Measurements from ENCODE around the gene FUBP3. TPM values are rescaled to one million over a fixed set of nuclear protein-coding genes. Genes with fewer than 3 reads are reported as not detected.
A peak's percentile ranks its signal among the peaks of the same experiment; 100 is the strongest.

The FUBP3 gene
- total RNA-seq, 1 experiment from 2014 or later, result 73.7 TPM

DNA sequence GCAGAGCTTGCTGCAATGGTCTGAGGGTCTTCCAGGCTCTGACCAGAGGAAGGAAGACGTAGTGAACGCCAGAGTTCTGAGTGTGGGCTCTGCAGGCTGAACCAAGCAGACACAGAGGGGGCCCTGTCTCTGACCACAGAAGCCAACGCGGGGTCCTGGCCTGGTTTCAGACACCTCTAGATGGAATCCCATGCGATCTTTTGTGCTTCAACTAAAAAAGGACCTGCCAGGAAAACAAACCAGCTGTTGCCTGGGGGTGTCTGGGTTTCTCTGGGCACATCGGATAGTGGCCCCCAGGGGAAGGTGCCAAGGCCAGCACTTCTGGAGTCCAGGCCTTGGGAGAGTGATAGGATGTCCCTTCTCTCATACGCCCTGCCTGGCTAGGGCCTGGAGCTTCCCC, 97.9 kb downstream of the FUBP3 start (continued):
- TF ChIP-seq, protein P1, sequence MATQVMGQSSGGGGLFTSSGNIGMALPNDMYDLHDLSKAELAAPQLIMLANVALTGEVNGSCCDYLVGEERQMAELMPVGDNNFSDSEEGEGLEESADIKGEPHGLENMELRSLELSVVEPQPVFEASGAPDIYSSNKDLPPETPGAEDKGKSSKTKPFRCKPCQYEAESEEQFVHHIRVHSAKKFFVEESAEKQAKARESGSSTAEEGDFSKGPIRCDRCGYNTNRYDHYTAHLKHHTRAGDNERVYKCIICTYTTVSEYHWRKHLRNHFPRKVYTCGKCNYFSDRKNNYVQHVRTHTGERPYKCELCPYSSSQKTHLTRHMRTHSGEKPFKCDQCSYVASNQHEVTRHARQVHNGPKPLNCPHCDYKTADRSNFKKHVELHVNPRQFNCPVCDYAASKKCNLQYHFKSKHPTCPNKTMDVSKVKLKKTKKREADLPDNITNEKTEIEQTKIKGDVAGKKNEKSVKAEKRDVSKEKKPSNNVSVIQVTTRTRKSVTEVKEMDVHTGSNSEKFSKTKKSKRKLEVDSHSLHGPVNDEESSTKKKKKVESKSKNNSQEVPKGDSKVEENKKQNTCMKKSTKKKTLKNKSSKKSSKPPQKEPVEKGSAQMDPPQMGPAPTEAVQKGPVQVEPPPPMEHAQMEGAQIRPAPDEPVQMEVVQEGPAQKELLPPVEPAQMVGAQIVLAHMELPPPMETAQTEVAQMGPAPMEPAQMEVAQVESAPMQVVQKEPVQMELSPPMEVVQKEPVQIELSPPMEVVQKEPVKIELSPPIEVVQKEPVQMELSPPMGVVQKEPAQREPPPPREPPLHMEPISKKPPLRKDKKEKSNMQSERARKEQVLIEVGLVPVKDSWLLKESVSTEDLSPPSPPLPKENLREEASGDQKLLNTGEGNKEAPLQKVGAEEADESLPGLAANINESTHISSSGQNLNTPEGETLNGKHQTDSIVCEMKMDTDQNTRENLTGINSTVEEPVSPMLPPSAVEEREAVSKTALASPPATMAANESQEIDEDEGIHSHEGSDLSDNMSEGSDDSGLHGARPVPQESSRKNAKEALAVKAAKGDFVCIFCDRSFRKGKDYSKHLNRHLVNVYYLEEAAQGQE (IDR thresholded peaks at IDR 0.05; ENCODE audit: low read depth), result no peak

DNA sequence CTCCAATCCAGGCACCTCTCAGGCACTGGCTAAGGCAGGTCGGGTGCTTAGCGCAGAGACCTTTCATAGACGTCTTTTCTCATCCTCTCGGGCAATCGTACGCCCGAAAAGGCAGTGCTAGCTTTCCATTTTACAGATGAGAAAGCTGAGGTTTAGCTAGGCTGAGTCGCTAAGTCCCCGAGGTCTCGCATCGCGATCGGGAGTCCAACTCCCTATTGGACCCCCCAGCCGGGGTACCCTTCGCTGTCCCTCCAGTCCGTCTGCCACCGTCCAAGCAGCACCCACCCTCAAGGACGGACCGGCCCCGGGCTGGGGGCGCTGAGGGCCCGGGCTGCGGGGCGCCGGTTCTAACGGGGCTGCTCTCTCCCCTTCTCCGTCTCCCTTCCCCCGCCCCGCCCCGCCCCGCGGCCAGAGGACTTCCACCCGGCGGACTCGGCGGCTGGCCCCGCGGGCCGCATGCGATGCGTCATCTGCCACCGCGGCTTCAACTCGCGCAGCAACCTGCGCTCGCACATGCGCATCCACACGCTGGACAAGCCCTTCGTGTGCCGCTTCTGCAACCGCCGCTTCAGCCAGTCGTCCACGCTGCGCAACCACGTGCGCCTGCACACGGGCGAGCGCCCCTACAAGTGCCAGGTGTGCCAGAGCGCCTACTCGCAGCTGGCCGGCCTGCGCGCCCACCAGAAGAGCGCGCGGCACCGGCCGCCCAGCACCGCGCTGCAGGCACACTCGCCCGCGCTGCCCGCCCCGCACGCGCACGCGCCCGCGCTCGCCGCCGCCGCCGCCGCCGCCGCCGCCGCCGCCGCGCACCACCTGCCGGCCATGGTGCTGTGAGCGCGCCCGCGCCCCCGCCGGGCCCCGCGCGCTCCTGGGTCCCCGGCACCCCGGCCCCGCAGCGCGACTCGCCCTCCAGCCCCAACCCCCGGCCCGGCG, 101.7 kb downstream of the FUBP3 start:
- ATAC-seq, result peak; percentile 76

More for the DNA sequence above, 101.7 kb downstream of the FUBP3 start:
- 0 out of 4 replicates have a peak, but pooled peaks cover 0 to 4% of the 10 kb centered on the region in 2 experiments for H3K9me3 ChIP-seq (ENCODE audit: control insufficient read depth in 1 of 2, insufficient read depth in 1 of 2, low read depth in 1 of 2, low read length in 2 of 2)
- peak overlapping the region; percentile 66 for H3K9ac ChIP-seq (ENCODE audit: low read length)
- peaks cover 4 to 16% of the 10 kb centered on the region in 2 experiments for H3K4me1 ChIP-seq (ENCODE audit: control insufficient read depth in 1 of 2, insufficient read depth in 2 of 2, low read length in 2 of 2)
- H3K79me2 ChIP-seq (ENCODE audit: insufficient read depth, low read length), result no peaks in the 10 kb centered on the region
- H3K9me2 ChIP-seq (ENCODE audit: insufficient read depth), result no peaks in the 10 kb centered on the region
- CTCF ChIA-PET, result interaction anchor here (2.2 to 2.6 kb wide), 2 partner anchors 216 to 220 kb away, joined by 16 read pairs; no protein-coding TSS in a partner anchor
- H3K27ac ChIP-seq (ENCODE audit: low read depth, low read length), result peak overlapping the region; percentile 78
- TF ChIP-seq, protein P2, sequence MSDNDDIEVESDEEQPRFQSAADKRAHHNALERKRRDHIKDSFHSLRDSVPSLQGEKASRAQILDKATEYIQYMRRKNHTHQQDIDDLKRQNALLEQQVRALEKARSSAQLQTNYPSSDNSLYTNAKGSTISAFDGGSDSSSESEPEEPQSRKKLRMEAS (IDR thresholded peaks at IDR 0.05), result peak; percentile 94
- peak; percentile 66 for TF ChIP-seq POLR2AphosphoS5 (IDR thresholded peaks at IDR 0.05; ENCODE audit: low read depth, low read length)
- TF ChIP-seq ELF1 (IDR thresholded peaks at IDR 0.05; ENCODE audit: borderline replicate concordance, low read depth), result no peak
- TF ChIP-seq SIN3A (IDR thresholded peaks at IDR 0.05; ENCODE audit: low read depth), result no peak
- peak; percentile 58 for TF ChIP-seq TCF7L2 (IDR thresholded peaks at IDR 0.05; ENCODE audit: borderline replicate concordance, extremely low read depth, insufficient read depth, insufficient read length)
- TF ChIP-seq, protein P1 (IDR thresholded peaks at IDR 0.05; ENCODE audit: low read depth), result no peak
- TF ChIP-seq POLR2A (IDR thresholded peaks at IDR 0.05; ENCODE audit: borderline replicate concordance, extremely low read depth, insufficient read depth, insufficient read length), result peak; percentile 79
- TF ChIP-seq SRF (IDR thresholded peaks at IDR 0.05; ENCODE audit: low read depth), result no peak
- no peaks in the 10 kb centered on the region for H3K36me3 ChIP-seq (ENCODE audit: control insufficient read depth in 1 of 2, insufficient read depth in 2 of 2, low read length in 2 of 2)
- RAD21 ChIA-PET (ENCODE audit: low non-redundant PET in 1 of 2, low total read pairs in 2 of 2, uncharacterized antibody in 2 of 2, unreplicated experiment in 2 of 2), result interaction anchor here in 1 of 2 experiments (1.1 kb wide), 1 partner anchor 218 kb away, joined by 6 read pairs; no protein-coding TSS in a partner anchor
- H3K27me3 ChIP-seq (ENCODE audit: insufficient read depth, low read length), result no peaks in the 10 kb centered on the region
- intact Hi-C loops (cut with micrococcal nuclease), result no loop called here
- POLR2A ChIA-PET, result no interaction called here
- H3K4me3 ChIP-seq (replicated peaks in 1 of 2; ENCODE audit: low read depth in 1 of 2, low read length in 2 of 2), result peak overlapping the region; percentile 59 to 62
- BruUV-seq (replicated peaks), result TSS peak; percentile 49
- no peak overlapping the region for H2AFZ ChIP-seq (ENCODE audit: low read depth, low read length, poor library complexity, severe bottlenecking)
- peak; percentile 81 for DNase-seq (ENCODE audit: low read depth, low spot score)
- H3K4me2 ChIP-seq (ENCODE audit: low read length), result peak overlapping the region; percentile 87
- no peaks in the 10 kb centered on the region for H4K20me1 ChIP-seq (ENCODE audit: insufficient read depth)

Measured in HCT116 (cell line).